C4-2B (cell line): ENCODE measurements around the gene CDCA8.

Experiments used
- H3K27ac ChIP-seq: fragments of 450-650 bp; 2 replicates; pipeline ENCODE4 v1.5.1; 2017
- CTCF ChIP-seq: fragments of 450-650 bp; conservative IDR thresholded peaks from 2 replicates; pipeline ENCODE4 v1.5.1; 2017; ENCODE audit warnings: mild to moderate bottlenecking
- ZFX ChIP-seq: fragments of 450-650 bp; IDR thresholded peaks from 2 replicates; pipeline ENCODE4 v1.6.1; 2017

Gene CDCA8

GRCh38 chr1:37655274-37655673 is 37.0 kb upstream of the CDCA8 start:
- no peak overlapping the region for H3K27ac ChIP-seq
- TF ChIP-seq ZFX (no peak), CTCF (no peak)

GRCh38 chr1:37656026-37656425 is 36.3 kb upstream of the CDCA8 start:
- TF ChIP-seq CTCF (no peak), ZFX (no peak)

DNA sequence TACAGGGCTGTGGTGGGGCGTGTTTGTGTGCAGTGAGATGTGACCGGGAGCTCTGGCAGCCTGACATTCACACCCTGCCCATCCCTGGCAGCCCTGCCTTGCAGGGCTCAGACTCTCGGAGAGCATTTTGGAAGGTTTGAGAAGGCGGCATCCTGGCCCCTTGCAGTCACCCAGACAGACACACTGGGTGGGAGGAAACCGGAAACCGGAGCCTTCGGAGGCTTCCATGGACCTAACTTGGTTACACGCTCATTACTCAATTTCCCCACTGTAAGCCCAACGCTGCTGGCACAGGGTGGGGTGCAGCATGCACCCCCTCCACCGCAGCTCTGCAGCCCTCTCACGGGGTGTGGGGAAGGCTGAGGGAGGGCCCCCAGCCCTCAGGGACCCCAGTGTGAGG is 35.4 kb upstream of the CDCA8 start:
- no peak overlapping the region for H3K27ac ChIP-seq

More at GRCh38 chr1:37656026-37656425, 36.3 kb upstream of the CDCA8 start:
- no peak overlapping the region for H3K27ac ChIP-seq

GRCh38 chr1:37657620-37658412 is 34.5 kb upstream of the CDCA8 start:
- TF ChIP-seq ZFX (no peak), CTCF (no peak)
- H3K27ac ChIP-seq = no peak overlapping the region

More for the DNA sequence above, 35.4 kb upstream of the CDCA8 start:
- TF ChIP-seq ZFX (no peak), CTCF (no peak)

- TF ChIP-seq ZFX (no peak), CTCF (no peak)
- no peak overlapping the region for H3K27ac ChIP-seq
Observed at GRCh38 chr1:37658486-37658885, 33.8 kb upstream of the CDCA8 start.

DNA sequence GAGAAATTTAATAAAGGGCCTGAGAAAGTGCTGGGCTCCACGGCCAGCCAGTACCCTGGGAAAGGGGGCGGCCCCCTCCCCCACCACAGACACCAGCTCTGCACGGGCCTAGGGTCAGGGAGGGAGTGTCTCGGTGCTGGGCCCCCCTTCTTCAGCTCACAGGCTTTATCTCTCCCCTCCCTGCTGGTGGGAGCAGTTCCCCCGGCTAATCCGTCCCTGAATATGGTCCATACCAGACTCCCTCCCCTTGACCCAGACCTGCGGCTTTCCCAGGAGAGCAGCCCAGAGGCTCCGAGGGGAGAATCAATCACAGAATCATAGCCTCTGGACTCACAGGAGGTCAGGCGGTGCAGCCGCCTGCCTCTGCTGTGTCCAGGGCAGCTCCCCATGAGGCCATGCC is 31.7 kb upstream of the CDCA8 start:
- no peak for TF ChIP-seq CTCF
- no peak for TF ChIP-seq ZFX
- no peak overlapping the region for H3K27ac ChIP-seq

- TF ChIP-seq CTCF = no peak
- no peak for TF ChIP-seq ZFX
- no peak overlapping the region for H3K27ac ChIP-seq
Observed at GRCh38 chr1:37661401-37661800, 30.9 kb upstream of the CDCA8 start.
